Left hindlimb (tissue), 1 donor: ENCODE results near the gene TYMP.

Experiments
- DNase-seq: peaks from one replicate; pipeline ENCODE4 v3.0.0-alpha.2; 2018

Gene TYMP

DNA sequence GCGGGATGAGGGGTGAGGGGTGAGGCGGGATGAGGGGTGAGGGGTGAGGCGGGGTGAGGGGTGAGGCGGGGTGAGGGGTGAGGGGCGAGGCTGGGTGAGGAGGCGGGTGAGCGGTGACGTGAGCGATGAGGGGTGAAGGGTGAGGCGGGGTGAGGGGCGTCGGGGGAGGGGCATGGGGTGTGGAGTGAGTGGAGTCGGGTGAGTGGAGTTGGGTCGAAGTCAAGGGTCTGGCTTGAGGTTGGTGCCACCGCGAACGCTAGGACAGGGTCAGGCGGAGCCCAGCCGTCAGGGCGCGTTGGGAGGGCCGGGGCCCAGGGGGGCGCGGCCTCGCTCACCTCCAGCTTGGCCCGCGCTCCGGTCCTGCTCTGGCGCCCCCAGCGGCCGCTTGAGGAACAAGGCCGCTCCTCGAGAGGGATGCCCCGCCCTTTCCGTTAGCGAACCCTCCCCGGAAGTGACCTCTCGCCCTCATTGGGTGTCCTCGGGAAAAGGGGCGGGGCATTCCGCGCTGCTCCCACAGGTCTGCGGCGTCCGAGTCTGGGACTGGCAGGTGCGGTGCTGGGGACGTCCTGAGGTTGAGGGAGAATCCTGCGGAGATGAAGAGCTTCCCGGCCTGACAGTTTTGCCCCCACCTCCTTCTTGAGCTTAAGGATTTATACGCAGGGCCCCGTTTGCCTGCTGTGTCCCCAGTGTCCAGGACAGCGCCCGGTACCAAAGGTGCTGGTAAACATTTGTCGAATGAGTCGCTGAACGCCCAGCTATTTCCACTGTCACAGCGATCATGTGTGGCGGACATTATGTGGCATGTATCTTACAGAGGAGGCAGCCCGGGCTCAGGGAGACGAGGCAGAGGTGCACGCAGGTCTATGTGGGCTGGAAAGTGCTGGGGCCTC, 33.0 kb upstream of the TYMP start, which contains the start of gene SYCE3:
Gene SYCE3, minus strand, starts transcription at position 397 of the 890 bp plus-strand sequence. CDS start 6,514 bp downstream, outside the sequence.
- DNase-seq, result peak; percentile 93

DNA sequence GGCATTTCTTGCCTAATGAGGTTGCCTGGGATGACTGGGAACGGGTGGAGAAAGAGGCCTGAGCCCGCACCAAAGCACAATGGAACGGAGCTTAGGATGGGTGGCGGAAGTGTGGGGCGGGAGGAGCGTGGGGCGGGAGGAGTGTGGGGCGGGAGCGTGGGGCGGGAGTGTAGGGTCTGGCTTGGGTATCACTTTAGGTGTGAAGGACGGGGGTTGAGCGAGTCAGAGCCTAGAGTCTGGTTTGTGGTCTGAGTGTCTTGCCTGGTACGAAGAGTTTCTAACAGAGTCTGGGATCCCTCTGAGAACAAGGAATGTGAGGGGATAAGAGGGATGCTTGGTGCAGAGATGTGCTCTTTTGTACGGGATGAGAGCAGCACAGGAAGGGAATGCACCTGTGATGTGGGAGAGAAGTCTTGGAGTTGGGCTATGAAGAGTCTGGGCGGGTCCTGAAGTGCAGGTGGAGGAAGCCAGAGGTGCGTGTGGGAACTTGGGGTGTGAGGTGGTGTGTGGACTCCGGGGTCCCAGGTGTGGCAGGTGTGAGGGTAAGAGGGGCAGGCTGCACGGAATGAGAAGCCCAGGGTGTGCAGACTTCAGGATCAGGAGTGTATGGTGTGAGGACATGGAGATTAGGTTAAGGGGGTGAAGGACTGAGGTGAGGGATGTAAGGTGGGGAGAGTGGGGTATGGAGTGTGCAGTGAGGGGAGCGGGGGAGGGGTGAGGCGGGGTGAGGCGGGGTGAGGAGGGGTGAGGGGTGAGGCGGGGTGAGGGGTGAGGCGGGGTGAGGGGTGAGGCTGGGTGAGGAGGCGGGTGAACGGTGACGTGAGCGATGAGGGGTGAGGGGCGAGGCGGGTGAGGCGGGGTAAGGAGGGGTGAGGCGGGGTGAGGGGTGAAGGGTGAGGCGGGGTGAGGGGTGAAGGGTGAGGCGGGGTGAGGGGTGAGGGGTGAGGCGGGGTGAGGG, 31.9 kb upstream of the TYMP start:
- DNase-seq, result peak; percentile 26

- DNase-seq, result peak; percentile 6
These were observed 30.2 kb upstream of the TYMP start for GRCh38 chr22:50560034-50560433.

DNA sequence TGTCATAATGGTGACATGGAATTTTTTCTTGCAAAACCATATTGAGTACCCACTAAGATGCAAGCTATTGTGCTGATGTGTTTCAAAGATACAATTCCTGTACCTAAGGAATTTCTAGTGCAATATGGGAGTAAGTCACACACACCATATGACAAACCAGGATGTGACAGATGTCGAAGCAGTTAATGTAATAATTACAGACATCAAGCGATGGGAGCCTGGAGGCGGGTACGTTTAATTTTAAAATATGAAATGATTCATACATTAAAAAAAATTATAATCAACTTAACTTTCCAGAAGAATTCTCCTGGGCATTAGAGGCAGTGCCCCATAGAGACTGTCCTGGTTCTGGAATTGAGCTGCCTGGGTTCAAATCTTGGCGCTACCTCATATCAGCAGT, 26.9 kb upstream of the TYMP start:
- no peak for DNase-seq

GRCh38 chr22:50553310-50553709, 23.5 kb upstream of the TYMP start:
- peak; percentile 6 for DNase-seq

- DNase-seq, result peak; percentile 4
These were observed 21.4 kb upstream of the TYMP start for GRCh38 chr22:50551160-50551752.

GRCh38 chr22:50550395-50550794, 20.6 kb upstream of the TYMP start:
- DNase-seq, result no peak

GRCh38 chr22:50548921-50549790, 19.3 kb upstream of the TYMP start:
- DNase-seq, result peak; percentile 21

DNA sequence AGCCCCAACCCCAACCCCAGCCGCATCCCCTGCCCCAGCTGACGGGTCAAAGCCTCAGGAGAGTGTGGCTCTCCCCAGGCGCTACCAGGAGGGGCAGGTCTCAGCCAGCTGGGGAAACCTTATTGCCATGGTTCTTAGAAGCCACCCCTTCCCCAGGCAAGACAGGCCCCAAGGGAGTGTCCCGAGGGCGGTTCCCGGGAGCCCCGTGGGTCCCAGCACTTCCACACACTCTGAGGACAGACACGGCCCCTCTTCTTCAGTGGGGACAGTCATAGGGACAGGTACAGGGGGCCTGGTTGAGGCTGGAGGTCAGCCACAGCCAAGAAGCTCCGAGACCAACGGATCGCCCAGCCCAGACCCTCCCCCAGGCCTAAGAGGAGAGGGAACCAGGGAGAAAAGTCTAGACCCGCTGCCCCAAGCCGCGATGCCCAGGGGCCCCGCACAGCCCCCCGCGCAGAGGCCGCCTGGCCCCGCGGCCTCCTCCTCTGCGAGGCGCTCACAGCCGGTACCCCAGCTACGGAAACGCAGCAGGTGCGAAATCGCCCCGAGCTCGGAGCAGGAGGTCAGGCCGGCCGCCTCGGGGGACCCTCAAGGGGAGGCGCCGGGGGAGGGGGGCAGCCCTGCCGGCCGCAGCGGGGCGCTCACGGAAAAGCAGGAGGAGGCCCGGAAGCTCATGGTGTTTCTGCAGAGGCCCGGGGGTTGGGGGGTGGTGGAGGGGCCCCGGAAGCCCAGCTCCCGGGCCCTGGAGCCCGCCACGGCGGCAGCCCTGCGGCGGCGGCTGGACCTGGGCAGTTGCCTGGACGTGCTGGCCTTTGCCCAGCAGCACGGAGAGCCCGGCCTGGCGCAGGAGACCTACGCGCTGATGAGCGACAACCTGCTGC, 18.5 kb upstream of the TYMP start:
- DNase-seq, result peak; percentile 34

GRCh38 chr22:50547263-50547985, 17.6 kb upstream of the TYMP start:
- DNase-seq, result peak; percentile 17

GRCh38 chr22:50546326-50547262, 16.8 kb upstream of the TYMP start:
- peak; percentile 26 for DNase-seq

DNA sequence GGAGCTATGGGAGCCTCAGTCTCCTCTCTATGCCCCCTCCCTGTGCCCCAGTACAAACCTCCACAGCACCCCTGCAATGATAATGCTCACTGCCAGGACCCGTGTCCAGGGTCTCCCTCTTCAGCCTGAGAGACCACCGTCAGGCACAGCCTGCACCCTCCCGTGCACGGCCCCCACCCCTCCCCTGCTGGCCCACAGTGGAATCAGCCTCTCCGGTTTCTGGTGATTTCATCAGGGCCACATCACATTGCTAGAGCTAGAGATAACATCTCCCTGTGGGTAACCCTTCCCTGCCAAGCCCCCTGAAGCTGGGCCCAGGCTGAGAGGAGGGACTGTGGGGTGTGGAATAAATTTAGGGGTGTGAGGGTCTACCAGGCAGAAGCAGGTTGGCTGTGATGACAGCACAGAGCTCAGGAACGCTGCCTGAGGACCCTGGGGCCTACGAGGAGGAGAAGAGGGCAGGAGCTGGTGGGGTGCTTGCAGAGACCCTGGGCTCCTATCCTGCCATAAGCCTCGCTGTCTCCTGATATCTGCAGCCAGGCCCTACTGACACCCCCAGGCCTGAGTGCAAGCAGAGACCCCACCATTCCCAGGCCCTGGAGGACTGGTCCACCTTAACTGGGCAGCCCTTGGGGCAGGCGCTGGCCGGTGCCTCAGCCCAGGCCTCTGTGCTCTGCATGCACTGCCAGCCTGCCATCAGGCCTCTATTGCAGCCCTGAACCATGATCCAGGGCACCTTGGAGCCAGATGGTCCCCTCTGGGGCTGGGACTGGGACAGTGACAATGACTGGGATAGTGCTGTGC, 15.9 kb upstream of the TYMP start, which contains the start of gene KLHDC7B:
Gene KLHDC7B, plus strand, starts transcription at position 378 of the 804 bp plus-strand sequence. Its CDS starts 345 bp downstream, at position 723.
- peak; percentile 31 for DNase-seq

DNA sequence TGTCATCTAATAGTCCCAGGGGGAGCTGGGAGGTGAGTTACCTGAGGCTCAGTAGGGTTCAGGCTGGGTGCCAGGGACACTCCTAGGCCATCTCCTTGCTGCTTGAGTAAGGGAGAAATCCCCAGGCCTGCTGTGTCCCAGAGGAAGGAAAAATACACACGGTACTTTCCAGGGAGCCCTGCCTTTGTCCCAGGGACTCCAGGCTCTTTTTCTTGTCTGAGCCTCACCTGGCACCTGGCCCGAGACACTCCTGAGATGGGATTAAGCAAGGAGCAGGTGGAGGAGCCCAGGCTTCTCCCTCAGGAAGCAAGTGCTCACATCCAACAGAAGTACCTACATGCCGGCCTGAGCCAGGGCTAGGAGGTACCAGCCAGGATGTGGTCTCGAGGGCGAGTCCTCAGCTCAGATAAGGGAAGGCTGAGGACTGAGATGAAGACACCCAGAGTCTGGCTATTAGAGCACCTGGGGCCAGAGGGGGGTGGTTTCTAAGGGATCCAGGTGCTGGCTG, 15.0 kb upstream of the TYMP start:
- no peak for DNase-seq

DNA sequence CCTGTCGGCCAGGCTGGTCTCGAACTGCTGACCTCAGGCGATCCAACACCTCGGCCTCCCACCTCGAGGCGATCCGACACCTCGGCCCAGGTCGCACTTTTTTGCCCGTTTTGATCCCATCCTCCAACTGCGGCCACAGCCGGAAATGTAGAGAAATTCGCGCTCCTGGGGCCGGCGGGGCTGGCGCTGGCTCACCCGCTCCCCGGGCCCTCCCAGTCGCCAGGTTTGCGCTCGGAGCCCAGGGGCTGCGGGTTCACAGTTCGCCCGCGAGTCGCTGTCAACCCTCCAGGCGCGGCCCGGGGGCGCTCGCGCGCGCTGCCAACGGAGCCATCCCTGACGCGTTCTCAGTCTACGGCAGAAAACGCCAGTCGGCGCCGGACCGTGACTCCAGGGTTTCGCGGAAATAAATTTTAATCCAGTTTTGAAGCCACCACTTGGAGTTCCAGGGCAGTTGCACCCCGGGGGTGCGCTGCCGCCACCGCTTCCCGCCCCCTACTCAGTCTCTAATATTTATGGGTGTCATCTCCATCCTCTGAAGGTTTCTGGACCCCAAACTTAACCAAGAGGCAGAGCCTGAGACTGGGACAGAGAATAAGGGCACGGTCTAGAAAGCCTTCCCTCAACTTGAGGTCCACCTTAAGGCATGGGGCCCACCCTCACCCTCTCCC, 14.4 kb upstream of the TYMP start:
- DNase-seq, result no peak

GRCh38 chr22:50542416-50542927, 12.7 kb upstream of the TYMP start:
- peak; percentile 25 for DNase-seq

GRCh38 chr22:50541667-50542026, 11.8 kb upstream of the TYMP start:
- peak; percentile 14 for DNase-seq

- DNase-seq, result peak; percentile 2
These were observed 10.6 kb upstream of the TYMP start for GRCh38 chr22:50540381-50540780.
